Measurements from ENCODE around the gene PALLD. TPM values are rescaled to one million over a fixed set of nuclear protein-coding genes. Genes with fewer than 3 reads are reported as not detected.

PALLD gene
- total RNA-seq, 2 experiments from 2014 or later: 0.49 to 0.78 TPM

DNA sequence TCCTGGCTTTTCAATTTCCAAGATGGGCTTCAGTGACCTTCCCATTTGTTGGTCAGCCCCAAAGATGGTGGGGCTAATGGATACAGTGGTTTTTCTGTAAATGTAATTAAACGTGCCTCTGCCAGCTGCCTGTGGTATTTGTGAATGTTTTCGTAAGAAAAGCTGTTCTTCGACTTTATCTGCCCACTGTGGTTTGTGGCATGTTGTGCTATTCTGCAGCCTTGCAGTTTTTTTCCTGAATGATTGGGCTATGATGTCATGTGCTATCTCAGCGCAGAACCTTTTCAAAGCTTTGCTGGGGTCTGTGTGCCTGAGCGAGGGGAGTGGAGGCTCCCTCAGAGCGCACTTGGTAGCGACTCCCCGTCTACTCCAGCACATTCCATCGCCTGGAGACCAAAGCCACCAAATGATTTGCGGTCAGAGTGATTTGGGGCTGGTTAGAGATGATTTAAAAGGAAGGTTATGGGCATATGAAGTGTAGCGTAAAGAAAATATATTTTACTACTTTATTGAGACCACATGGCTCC, 137.5 kb downstream of the PALLD start:
- ATAC-seq (ENCODE audit: poor library complexity) (no peak), DNase-seq (peak in 1 of 14 experiments; percentile 17)
- no peak for TF ChIP-seq CTCF (IDR thresholded peaks at IDR 0.05)
- peaks cover 5% of the 10 kb centered on the region for H3K4me1 ChIP-seq (ENCODE audit: insufficient read depth, low read length)
- Mint-ChIP-seq H3K4me1 (ENCODE audit: low read depth) (peaks cover 9% of the 10 kb centered on the region), H3K36me3 (ENCODE audit: low read depth) (no peaks in the 10 kb centered on the region), H3K27ac (no peak overlapping the region), H3K9me3 (peaks cover 2% of the 10 kb centered on the region), H3K27me3 (peaks cover 57% of the 10 kb centered on the region), H3K4me3 (no peak overlapping the region)
- no peaks in the 10 kb centered on the region for H3K9me3 ChIP-seq (ENCODE audit: control insufficient read depth in 1 of 2, insufficient read depth in 1 of 2, low read length in 2 of 2)
- ChIA-PET CTCF (no interaction called here), POLR2A (no interaction called here)
- intact Hi-C loops (cut with DNase I, micrococcal nuclease): no loop called here
- H3K27me3 ChIP-seq (ENCODE audit: control insufficient read depth in 1 of 2, insufficient read depth in 2 of 2, low read length in 2 of 2): peaks cover 28 to 46% of the 10 kb centered on the region in 2 experiments
- H3K4me3 ChIP-seq (ENCODE audit: low read length): no peak overlapping the region
- H3K36me3 ChIP-seq (ENCODE audit: insufficient read depth, low read length): no peaks in the 10 kb centered on the region
- no peak overlapping the region for H3K27ac ChIP-seq (ENCODE audit: low read depth in 1 of 2, low read length in 2 of 2)

- intact Hi-C loops (cut with DNase I, micrococcal nuclease): no loop called here
- peaks cover 40% of the 10 kb centered on the region for H3K27me3 Mint-ChIP-seq
- H3K9me3 Mint-ChIP-seq: peaks cover 2% of the 10 kb centered on the region
- Histone ChIP-seq H3K27me3 (ENCODE audit: control insufficient read depth in 1 of 2, insufficient read depth in 2 of 2, low read length in 2 of 2) (peaks cover 25 to 31% of the 10 kb centered on the region in 2 experiments), H3K4me1 (ENCODE audit: insufficient read depth, low read length) (peaks cover 5% of the 10 kb centered on the region), H3K4me3 (ENCODE audit: low read length) (no peak overlapping the region), H3K36me3 (ENCODE audit: insufficient read depth, low read length) (no peaks in the 10 kb centered on the region), H3K27ac (ENCODE audit: low read depth in 1 of 2, low read length in 2 of 2) (no peak overlapping the region), H3K9me3 (ENCODE audit: control insufficient read depth in 1 of 2, insufficient read depth in 1 of 2, low read length in 2 of 2) (no peaks in the 10 kb centered on the region)
- DNase-seq (no peak), ATAC-seq (ENCODE audit: poor library complexity) (no peak)
- H3K4me3 Mint-ChIP-seq: no peak overlapping the region
- peaks cover 9% of the 10 kb centered on the region for H3K4me1 Mint-ChIP-seq (ENCODE audit: low read depth)
- H3K27ac Mint-ChIP-seq: no peak overlapping the region
- TF ChIP-seq CTCF (IDR thresholded peaks at IDR 0.05): no peak
- ChIA-PET CTCF (no interaction called here), POLR2A (no interaction called here)
- H3K36me3 Mint-ChIP-seq (ENCODE audit: low read depth): no peaks in the 10 kb centered on the region
These were observed 139.2 kb downstream of the PALLD start for GRCh38 chr4:168636040-168636439.

- CTCF ChIA-PET: no interaction called here
- H3K9me3 ChIP-seq (ENCODE audit: control insufficient read depth in 1 of 2, insufficient read depth in 1 of 2, low read length in 2 of 2): no peaks in the 10 kb centered on the region
- intact Hi-C loops (cut with DNase I, micrococcal nuclease): no loop called here
- Mint-ChIP-seq H3K36me3 (ENCODE audit: low read depth) (no peaks in the 10 kb centered on the region), H3K27ac (no peak overlapping the region), H3K4me3 (no peak overlapping the region), H3K4me1 (ENCODE audit: low read depth) (peaks cover 9% of the 10 kb centered on the region), H3K9me3 (peaks cover 2% of the 10 kb centered on the region), H3K27me3 (peaks cover 42% of the 10 kb centered on the region)
- H3K36me3 ChIP-seq (ENCODE audit: insufficient read depth, low read length): no peaks in the 10 kb centered on the region
- no peaks in the 10 kb centered on the region for H3K4me1 ChIP-seq (ENCODE audit: insufficient read depth, low read length)
- no peak overlapping the region for H3K27ac ChIP-seq (ENCODE audit: low read depth in 1 of 2, low read length in 2 of 2)
- DNase-seq (no peak), ATAC-seq (ENCODE audit: poor library complexity) (no peak)
- TF ChIP-seq CTCF (IDR thresholded peaks at IDR 0.05): no peak
- no peak overlapping the region for H3K4me3 ChIP-seq (ENCODE audit: low read length)
- peaks cover 20 to 25% of the 10 kb centered on the region in 2 experiments for H3K27me3 ChIP-seq (ENCODE audit: control insufficient read depth in 1 of 2, insufficient read depth in 2 of 2, low read length in 2 of 2)
- POLR2A ChIA-PET: no interaction called here
These were observed 139.8 kb downstream of the PALLD start for GRCh38 chr4:168636506-168637196.
